ENCODE results near the gene FRY. TPM values are rescaled to one million over a fixed set of nuclear protein-coding genes. Genes with fewer than 3 reads are reported as not detected.

The FRY gene
- total RNA-seq, 4 donors from 2014 or later: 32.0 to 111 (median 63.8) TPM

- Histone ChIP-seq H3K36me3 (no peaks in the 10 kb centered on the region), H3K4me1 (no peaks in the 10 kb centered on the region), H3K4me3 (no peak overlapping the region), H3K9me3 (no peaks in the 10 kb centered on the region), H3K27ac (no peak overlapping the region), H3K27me3 (no peaks in the 10 kb centered on the region)
- DNase-seq: no peak
- TF ChIP-seq POLR2A (IDR thresholded peaks at IDR 0.05) (no peak), CTCF (IDR thresholded peaks at IDR 0.05) (no peak)
- intact Hi-C loops (cut with DNase I; ENCODE audit: low total_unique reads): no loop called here
Measured at GRCh38 chr13:32035716-32036115, 4.1 kb downstream of the FRY start.

GRCh38 chr13:32036126-32036695, 4.6 kb downstream of the FRY start:
- Histone ChIP-seq H3K4me3 (no peak overlapping the region), H3K27ac (no peak overlapping the region), H3K4me1 (no peaks in the 10 kb centered on the region), H3K36me3 (no peaks in the 10 kb centered on the region), H3K9me3 (no peaks in the 10 kb centered on the region), H3K27me3 (no peaks in the 10 kb centered on the region)
- DNase-seq: no peak
- intact Hi-C loops (cut with DNase I; ENCODE audit: low total_unique reads): no loop called here
- no peak for TF ChIP-seq CTCF (IDR thresholded peaks at IDR 0.05)
- no peak for TF ChIP-seq POLR2A (IDR thresholded peaks at IDR 0.05)

- TF ChIP-seq POLR2A (IDR thresholded peaks at IDR 0.05) (no peak), CTCF (IDR thresholded peaks at IDR 0.05) (no peak)
- Histone ChIP-seq H3K36me3 (no peaks in the 10 kb centered on the region), H3K27me3 (no peaks in the 10 kb centered on the region), H3K4me3 (no peak overlapping the region), H3K9me3 (no peaks in the 10 kb centered on the region), H3K4me1 (no peaks in the 10 kb centered on the region), H3K27ac (no peak overlapping the region)
- no peak for DNase-seq
- intact Hi-C loops (cut with DNase I; ENCODE audit: low total_unique reads): no loop called here
Measured at GRCh38 chr13:32036757-32037156, 5.2 kb downstream of the FRY start.

- H3K4me3 ChIP-seq: no peak overlapping the region
- TF ChIP-seq POLR2A (IDR thresholded peaks at IDR 0.05): no peak
- no peak for TF ChIP-seq CTCF (IDR thresholded peaks at IDR 0.05)
- no peaks in the 10 kb centered on the region for H3K27me3 ChIP-seq
- DNase-seq: no peak
- no peaks in the 10 kb centered on the region for H3K36me3 ChIP-seq
- no peaks in the 10 kb centered on the region for H3K4me1 ChIP-seq
- no peak overlapping the region for H3K27ac ChIP-seq
- no peaks in the 10 kb centered on the region for H3K9me3 ChIP-seq
- intact Hi-C loops (cut with DNase I; ENCODE audit: low total_unique reads): no loop called here
Measured at GRCh38 chr13:32037471-32037870, 5.9 kb downstream of the FRY start.

GRCh38 chr13:32038343-32038742, 6.8 kb downstream of the FRY start:
- H3K27me3 ChIP-seq: no peaks in the 10 kb centered on the region
- H3K27ac ChIP-seq: no peak overlapping the region
- intact Hi-C loops (cut with DNase I; ENCODE audit: low total_unique reads): no loop called here
- H3K4me1 ChIP-seq: no peaks in the 10 kb centered on the region
- no peak for TF ChIP-seq CTCF (IDR thresholded peaks at IDR 0.05)
- no peak for TF ChIP-seq POLR2A (IDR thresholded peaks at IDR 0.05)
- no peak for DNase-seq
- H3K4me3 ChIP-seq: no peak overlapping the region
- no peaks in the 10 kb centered on the region for H3K9me3 ChIP-seq
- H3K36me3 ChIP-seq: no peaks in the 10 kb centered on the region

All from uterus (tissue), 4 donors.